Stomach (tissue), 9 donors: ENCODE measurements around the gene TSPAN12. TPM values are rescaled to one million over a fixed set of nuclear protein-coding genes. Genes with fewer than 3 reads are reported as not detected.
A peak's percentile ranks its signal among the peaks of the same experiment; 100 is the strongest.

Source experiments
- DNase-seq, 2 donors: peaks; one replicate each; pipeline versions ENCODE4 v3.0.0 to v3.0.0-alpha.2; 2013 to 2019
- H3K27ac ChIP-seq, 5 donors: fragments of 200-600 bp in 4 of 5; sonication (generic) in 4 of 5; one replicate each; pipeline ENCODE4 v1.5.1; 2013 to 2019; ENCODE audit warnings: mild to moderate bottlenecking in 1 of 5, moderate library complexity in 1 of 5
- H3K27me3 ChIP-seq, 3 donors: fragments of 200-600 bp; sonication (generic); one replicate each; pipeline ENCODE4 v1.5.1; 2017 to 2019; ENCODE audit warnings: mixed run types in 1 of 3
- H3K36me3 ChIP-seq, 4 donors: fragments of 200-600 bp; sonication (generic); 1 replicate in 3 of 4; 2 replicates in 1 of 4; pipeline ENCODE4 v1.5.1; 2016 to 2019
- H3K4me1 ChIP-seq, 4 donors: fragments of 200-600 bp; sonication (generic); one replicate each; pipeline ENCODE4 v1.5.1; 2016 to 2019
- H3K4me3 ChIP-seq, 4 donors: fragments of 200-600 bp; sonication (generic) in 3 of 4; one replicate each; pipeline ENCODE4 v1.5.1; 2016 to 2019; ENCODE audit warnings: mild to moderate bottlenecking in 1 of 4
- H3K9me3 ChIP-seq, 4 donors: fragments of 200-600 bp; sonication (generic); one replicate each; pipeline ENCODE4 v1.5.1; 2016 to 2019
- EP300 ChIP-seq: sonication (generic); formaldehyde crosslinking; IDR thresholded peaks from one replicate; pipeline ENCODE4 v1.6.1; 2017; ENCODE audit warnings: antibody characterized with exemption
- POLR2A ChIP-seq, 4 donors: fragments of 450-650 bp; IDR thresholded peaks; one replicate each; pipeline ENCODE4 v1.6.1; 2016; ENCODE audit warnings: antibody characterized with exemption in 4 of 4, control low read depth in 2 of 4, mild to moderate bottlenecking in 1 of 4, moderate library complexity in 1 of 4
- POLR2AphosphoS5 ChIP-seq, 3 donors: sonication (generic); formaldehyde crosslinking; IDR thresholded peaks; one replicate each; pipeline ENCODE4 v1.6.1; 2016; ENCODE audit warnings: antibody characterized with exemption in 3 of 3
- WGBS, 5 donors: extraction: QIAGEN DNeasy Blood & Tissue Kit in 3 of 5; methylation state at CpG; one replicate each; pipeline versions ENCODE4 v1.1.5 to v1.1.7; 2013 to 2018; 5-methylcytosine and 5-hydroxymethylcytosine counted together
- intact Hi-C: fragments of 100-400 bp; cut with DNase I; formaldehyde crosslinking; loops from one replicate; pipeline ENCODE4 v1.15.1; 2023; ENCODE audit warnings: low total_unique reads
- polyA plus RNA-seq, 3 donors: library from polyadenylated mRNA; stranded (reverse); fragments of 200-250 nt; gene quantifications; one replicate each; pipeline ENCODE4 v1.2.3, GENCODE V29; 2013
- total RNA-seq, 5 donors: library from RNA; depleted of rRNA; stranded (reverse); fragments of >200 nt; gene quantifications; one replicate each; pipeline versions ENCODE4 v1.1.0 to v1.2.3, GENCODE V29; 2014 to 2016
- TF ChIP-seq, protein P1 (sequence below), 7 experiments: fragments of 450-650 bp in 4 of 7; fragments of 200-600 bp in 3 of 7; sonication (generic) in 3 of 7; IDR thresholded peaks; one replicate each; pipeline ENCODE4 v1.5.1; 2016 to 2019; ENCODE audit warnings: antibody characterized with exemption in 7 of 7, control low read depth in 2 of 7, mild to moderate bottlenecking in 1 of 7
- donor health status: healthy with polysubstance abuse.
- donor health status: Bipolar disorder and iron deficiency.
- donor health status: healthy.

TSPAN12 gene
- total and polyA plus RNA-seq, 8 donors: 9.8 to 26.6 (median 18.0) TPM; not detected in 1

GRCh38 chr7:120743128-120743527 is 114.8 kb downstream of the TSPAN12 start:
- Histone ChIP-seq H3K9me3 (no peaks in the 10 kb centered on the region), H3K36me3 (no peaks in the 10 kb centered on the region), H3K27me3 (no peaks in the 10 kb centered on the region), H3K4me3 (no peak overlapping the region), H3K4me1 (peaks cover 0 to 7% (median 0%) of the 10 kb centered on the region in 4 donors), H3K27ac (peak overlapping the region in 1 of 5 donors; percentile 1)
- intact Hi-C loops: no loop called here
- 54 to 69% (median 60%) methylated on average over 3 of the region's 3 CpGs for WGBS, 5 donors
- TF ChIP-seq EP300 (no peak), POLR2AphosphoS5 (IDR thresholded peaks at IDR 0.05) (no peak)
- no peak for DNase-seq

- intact Hi-C loops: no loop called here
- Histone ChIP-seq H3K4me3 (no peak overlapping the region), H3K27me3 (no peaks in the 10 kb centered on the region), H3K4me1 (peaks cover 0 to 7% (median 0%) of the 10 kb centered on the region in 4 donors), H3K9me3 (no peaks in the 10 kb centered on the region), H3K27ac (no peak overlapping the region), H3K36me3 (no peaks in the 10 kb centered on the region)
- TF ChIP-seq EP300 (no peak), POLR2AphosphoS5 (IDR thresholded peaks at IDR 0.05) (no peak), POLR2A (IDR thresholded peaks at IDR 0.05) (no peak)
- TF ChIP-seq, protein P1, sequence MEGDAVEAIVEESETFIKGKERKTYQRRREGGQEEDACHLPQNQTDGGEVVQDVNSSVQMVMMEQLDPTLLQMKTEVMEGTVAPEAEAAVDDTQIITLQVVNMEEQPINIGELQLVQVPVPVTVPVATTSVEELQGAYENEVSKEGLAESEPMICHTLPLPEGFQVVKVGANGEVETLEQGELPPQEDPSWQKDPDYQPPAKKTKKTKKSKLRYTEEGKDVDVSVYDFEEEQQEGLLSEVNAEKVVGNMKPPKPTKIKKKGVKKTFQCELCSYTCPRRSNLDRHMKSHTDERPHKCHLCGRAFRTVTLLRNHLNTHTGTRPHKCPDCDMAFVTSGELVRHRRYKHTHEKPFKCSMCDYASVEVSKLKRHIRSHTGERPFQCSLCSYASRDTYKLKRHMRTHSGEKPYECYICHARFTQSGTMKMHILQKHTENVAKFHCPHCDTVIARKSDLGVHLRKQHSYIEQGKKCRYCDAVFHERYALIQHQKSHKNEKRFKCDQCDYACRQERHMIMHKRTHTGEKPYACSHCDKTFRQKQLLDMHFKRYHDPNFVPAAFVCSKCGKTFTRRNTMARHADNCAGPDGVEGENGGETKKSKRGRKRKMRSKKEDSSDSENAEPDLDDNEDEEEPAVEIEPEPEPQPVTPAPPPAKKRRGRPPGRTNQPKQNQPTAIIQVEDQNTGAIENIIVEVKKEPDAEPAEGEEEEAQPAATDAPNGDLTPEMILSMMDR (IDR thresholded peaks at IDR 0.05): no peak
- DNase-seq: peak in 1 of 2 donors; percentile 24
- 53 to 59% (median 55%) methylated on average over 5 of the region's 5 CpGs for WGBS, 5 donors
These were observed 115.6 kb downstream of the TSPAN12 start for GRCh38 chr7:120742372-120742771.

- no peaks in the 10 kb centered on the region for H3K27me3 ChIP-seq
- no peaks in the 10 kb centered on the region for H3K36me3 ChIP-seq
- peak in 1 of 2 donors; percentile 39 for DNase-seq
- TF ChIP-seq, protein P1 (IDR thresholded peaks at IDR 0.05): no peak
- TF ChIP-seq POLR2AphosphoS5 (IDR thresholded peaks at IDR 0.05): no peak
- no peak for TF ChIP-seq POLR2A (IDR thresholded peaks at IDR 0.05)
- TF ChIP-seq EP300: no peak
- H3K27ac ChIP-seq: no peak overlapping the region
- intact Hi-C loops: no loop called here
- H3K9me3 ChIP-seq: no peaks in the 10 kb centered on the region
- peaks cover 0 to 7% (median 0%) of the 10 kb centered on the region in 4 donors for H3K4me1 ChIP-seq
- no peak overlapping the region for H3K4me3 ChIP-seq
- WGBS, 5 donors: 30 to 50% (median 42%) methylated on average over 7 of the region's 7 CpGs
These were observed 116.4 kb downstream of the TSPAN12 start for GRCh38 chr7:120741371-120742042.

- H3K36me3 ChIP-seq: no peaks in the 10 kb centered on the region
- TF ChIP-seq POLR2A (IDR thresholded peaks at IDR 0.05) (no peak), EP300 (no peak), POLR2AphosphoS5 (IDR thresholded peaks at IDR 0.05) (no peak)
- TF ChIP-seq, protein P1 (IDR thresholded peaks at IDR 0.05): no peak
- DNase-seq: peak in 1 of 2 donors; percentile 66
- 18 to 30% (median 25%) methylated on average over 3 of the region's 3 CpGs for WGBS, 5 donors
- intact Hi-C loops: no loop called here
- no peaks in the 10 kb centered on the region for H3K27me3 ChIP-seq
- H3K27ac ChIP-seq: no peak overlapping the region
- peak overlapping the region in 2 of 4 donors; percentile 11 to 26 for H3K4me3 ChIP-seq
- H3K4me1 ChIP-seq: peaks cover 0 to 7% (median 0%) of the 10 kb centered on the region in 4 donors
- no peaks in the 10 kb centered on the region for H3K9me3 ChIP-seq
These were observed 117.6 kb downstream of the TSPAN12 start for GRCh38 chr7:120740348-120740747.

- H3K27ac ChIP-seq: no peak overlapping the region
- H3K36me3 ChIP-seq: no peaks in the 10 kb centered on the region
- H3K4me1 ChIP-seq: peaks cover 0 to 7% (median 0%) of the 10 kb centered on the region in 4 donors
- WGBS, 5 donors: 79 to 86% (median 83%) methylated on average over 3 of the region's 3 CpGs
- TF ChIP-seq, protein P1 (IDR thresholded peaks at IDR 0.05): no peak
- TF ChIP-seq POLR2AphosphoS5 (IDR thresholded peaks at IDR 0.05) (no peak), EP300 (no peak), POLR2A (IDR thresholded peaks at IDR 0.05) (no peak)
- no peak overlapping the region for H3K4me3 ChIP-seq
- DNase-seq: no peak
- intact Hi-C loops: no loop called here
- H3K9me3 ChIP-seq: no peaks in the 10 kb centered on the region
- no peaks in the 10 kb centered on the region for H3K27me3 ChIP-seq
These were observed 119.1 kb downstream of the TSPAN12 start for GRCh38 chr7:120738816-120739215.
